H1 (cell line): Measurements from ENCODE around the gene CMTM5. TPM values are rescaled to one million over a fixed set of nuclear protein-coding genes. Genes with fewer than 3 reads are reported as not detected.
"Not testable (repeated sequence)": the region's sequence is repeated elsewhere in the genome, so short reads cannot be mapped to it uniquely, and the experiment has no call there.

Experiments
- CTCF ChIA-PET: fragments of 300-600 bp; sonication (Branson Sonifier 250); formaldehyde crosslinking; loops from one replicate; lab custom pipeline; 2021; ENCODE audit not compliant: partially characterized antibody; lab: Charles Lee
- POLR2A ChIA-PET: fragments of 300-600 bp; sonication (Branson Sonifier 250); formaldehyde crosslinking; loops from one replicate; lab custom pipeline; 2021; ENCODE audit warnings: inconsistent platforms; ENCODE audit not compliant: partially characterized antibody; lab: Charles Lee
- DNase-seq, 2 experiments: peaks; one replicate each; pipeline versions ENCODE4 v3.0.0 to v3.0.0-alpha.2; 2010 to 2022; ENCODE audit warnings: low spot score in 2 of 2, low read depth in 1 of 2, mixed read lengths in 1 of 2
- FAIRE-seq: peaks from 2 replicates; lab custom pipeline; 2011; peaks lifted over from hg19 to GRCh38; lab: Jason Lieb, UNC
- H2AFZ ChIP-seq: 2 replicates; pipeline ENCODE4 v1.8.1; 2012; ENCODE audit warnings: low read length, inconsistent platforms
- H2AK5ac ChIP-seq: 2 replicates; pipeline ENCODE4 v1.6.1; 2013; ENCODE audit warnings: low read depth, low read length
- H2BK120ac ChIP-seq: replicated peaks from 2 replicates; pipeline ENCODE3; 2013; ENCODE audit warnings: low read depth, low read length, inconsistent platforms
- H2BK12ac ChIP-seq: 2 replicates; pipeline ENCODE4 v1.6.1; 2013; ENCODE audit warnings: low read depth, low read length
- H2BK15ac ChIP-seq: 2 replicates; pipeline ENCODE4 v1.6.1; 2013; ENCODE audit warnings: low read length
- H2BK20ac ChIP-seq: 2 replicates; pipeline ENCODE4 v1.6.1; 2013; ENCODE audit warnings: low read length
- H2BK5ac ChIP-seq: 2 replicates; pipeline ENCODE4 v1.6.1; 2013; ENCODE audit warnings: low read depth, low read length
- H3K14ac ChIP-seq: 2 replicates; pipeline ENCODE4 v1.6.1; 2013; ENCODE audit warnings: inconsistent platforms; ENCODE audit not compliant: insufficient read length
- H3K18ac ChIP-seq: 2 replicates; pipeline ENCODE4 v1.6.1; 2013; ENCODE audit warnings: low read length; ENCODE audit errors: extremely low read depth
- H3K23ac ChIP-seq: 2 replicates; pipeline ENCODE4 v1.6.1; 2013; ENCODE audit warnings: inconsistent platforms; ENCODE audit not compliant: insufficient read length
- H3K23me2 ChIP-seq: 2 replicates; pipeline ENCODE4 v1.6.1; 2013; ENCODE audit warnings: low read depth, low read length
- H3K27ac ChIP-seq: 2 replicates; pipeline ENCODE4 v1.6.1; 2011; ENCODE audit warnings: low read depth, low read length, inconsistent platforms
- H3K27me3 ChIP-seq, 4 experiments: replicated peaks in 1 of 4; 1 replicate in 1 of 4; 2 replicates in 3 of 4; pipeline versions ENCODE4 v1.6.1 to v1.8.1; 2011 to 2013; ENCODE audit warnings: low read length in 3 of 4, mild to moderate bottlenecking in 3 of 4, inconsistent platforms in 2 of 4, mixed read lengths in 2 of 4, moderate library complexity in 1 of 4; ENCODE audit not compliant: control insufficient read depth in 3 of 4, insufficient read depth in 3 of 4; ENCODE audit errors: extremely low read depth in 1 of 4
- H3K36me3 ChIP-seq, 4 experiments: 2 replicates each; pipeline versions ENCODE4 v1.6.1 to v1.8.1; 2011 to 2013; ENCODE audit warnings: mild to moderate bottlenecking in 4 of 4, low read length in 3 of 4, moderate library complexity in 2 of 4, control low read depth in 1 of 4, inconsistent platforms in 1 of 4; ENCODE audit not compliant: insufficient read depth in 4 of 4, control insufficient read depth in 2 of 4
- H3K4ac ChIP-seq: replicated peaks from 2 replicates; pipeline ENCODE3; 2013; ENCODE audit warnings: low read length, low read depth, mixed read lengths, inconsistent platforms; ENCODE audit not compliant: insufficient read length
- H3K4me1 ChIP-seq, 4 experiments: replicated peaks in 1 of 4; 1 replicate in 1 of 4; 2 replicates in 3 of 4; pipeline versions ENCODE4 v1.6.1 to v1.8.1; 2011 to 2013; ENCODE audit warnings: low read length in 3 of 4, inconsistent platforms in 2 of 4, mixed read lengths in 1 of 4; ENCODE audit not compliant: insufficient read depth in 4 of 4, control insufficient read depth in 3 of 4
- H3K4me2 ChIP-seq, 2 experiments: 2 replicates each; pipeline versions ENCODE4 v1.6.1 to v1.8.1; 2011 to 2013; ENCODE audit warnings: low read depth in 2 of 2, low read length in 2 of 2, control low read depth in 1 of 2, inconsistent platforms in 1 of 2, mild to moderate bottlenecking in 1 of 2; ENCODE audit not compliant: insufficient read depth in 1 of 2
- H3K4me3 ChIP-seq, 4 experiments: fragments of 200-600, 300-600 bp in 1 of 4; sonication (generic), shearing (Covaris generic), sonication (Bioruptor Twin) in 1 of 4; 2 replicates each; pipeline versions ENCODE4 v1.5.1 to v1.8.1; 2011 to 2016; ENCODE audit warnings: low read length in 4 of 4, low read depth in 3 of 4, control low read depth in 2 of 4, inconsistent platforms in 2 of 4, mild to moderate bottlenecking in 2 of 4, mixed read lengths in 1 of 4, moderate library complexity in 1 of 4; ENCODE audit not compliant: insufficient read depth in 2 of 4; ENCODE audit errors: extremely low read depth in 1 of 4
- H3K56ac ChIP-seq: replicated peaks from 2 replicates; pipeline ENCODE3; 2013; ENCODE audit warnings: low read depth, mild to moderate bottlenecking, mixed read lengths, low read length, inconsistent platforms; ENCODE audit not compliant: insufficient read length
- H3K79me1 ChIP-seq: 2 replicates; pipeline ENCODE4 v1.6.1; 2013; ENCODE audit warnings: low read depth, low read length, control low read depth
- H3K79me2 ChIP-seq, 2 experiments: 2 replicates each; pipeline versions ENCODE4 v1.6.1 to v1.8.1; 2012 to 2013; ENCODE audit warnings: low read length in 2 of 2, mild to moderate bottlenecking in 2 of 2, inconsistent platforms in 1 of 2; ENCODE audit not compliant: insufficient read depth in 2 of 2, control insufficient read depth in 1 of 2
- H3K9ac ChIP-seq, 4 experiments: replicated peaks in 1 of 4; 1 replicate in 1 of 4; 2 replicates in 3 of 4; pipeline versions ENCODE4 v1.6.1 to v1.8.1; 2011 to 2013; ENCODE audit warnings: low read depth in 3 of 4, low read length in 3 of 4, control low read depth in 2 of 4, mild to moderate bottlenecking in 2 of 4, moderate library complexity in 2 of 4, inconsistent platforms in 1 of 4; ENCODE audit errors: extremely low read depth in 1 of 4
- H3K9me3 ChIP-seq, 2 experiments: 2 replicates each; pipeline versions ENCODE4 v1.6.1 to v1.8.1; 2012 to 2013; ENCODE audit warnings: mild to moderate bottlenecking in 2 of 2, moderate library complexity in 2 of 2, control low read depth in 1 of 2, inconsistent platforms in 1 of 2, low read depth in 1 of 2, low read length in 1 of 2, mixed read lengths in 1 of 2; ENCODE audit not compliant: insufficient read depth in 2 of 2
- H4K20me1 ChIP-seq, 2 experiments: replicated peaks in 1 of 2; 2 replicates each; pipeline versions ENCODE3 to v1.8.1; 2011 to 2013; ENCODE audit warnings: inconsistent platforms in 2 of 2, low read length in 2 of 2, mild to moderate bottlenecking in 1 of 2; ENCODE audit not compliant: insufficient read depth in 2 of 2, control insufficient read depth in 1 of 2
- H4K5ac ChIP-seq: 2 replicates; pipeline ENCODE4 v1.6.1; 2013; ENCODE audit warnings: low read length, low read depth, mixed read lengths, inconsistent platforms; ENCODE audit not compliant: insufficient read length
- H4K8ac ChIP-seq: 2 replicates; pipeline ENCODE4 v1.8.0; 2013; ENCODE audit warnings: mild to moderate bottlenecking, moderate library complexity, low read length, inconsistent platforms; ENCODE audit not compliant: insufficient read depth; ENCODE audit errors: extremely low read depth
- H4K91ac ChIP-seq: replicated peaks from 2 replicates; pipeline ENCODE3; 2013; ENCODE audit warnings: low read length, mixed read lengths, inconsistent platforms; ENCODE audit not compliant: insufficient read length
- WGBS, 2 experiments: shearing (Covaris generic) in 1 of 2; methylation state at CpG; one replicate each; pipeline versions ENCODE4 v1.1.6 to v1.1.7; 2013 to 2015; ENCODE audit warnings: low lambda C conversion rate in 2 of 2, mixed read lengths in 2 of 2, inconsistent platforms in 1 of 2, low coverage in 1 of 2, missing lambda C conversion rate in 1 of 2; ENCODE audit not compliant: insufficient replicate concordance in 2 of 2, insufficient coverage in 1 of 2, insufficient read length in 1 of 2; ENCODE audit errors: extremely low coverage in 1 of 2, missing lambda C conversion rate in 1 of 2; 5-methylcytosine and 5-hydroxymethylcytosine counted together
- polyA plus RNA-seq, 7 experiments: library from polyadenylated mRNA; depleted of rRNA in 3 of 7; stranded (reverse) in 5 of 7; unstranded in 2 of 7; fragments of >200 nt in 5 of 7; fragments of 200-250 nt in 2 of 7; gene quantifications; 1 replicate in 5 of 7; 2 replicates in 1 of 7; 4 replicates in 1 of 7; pipeline versions ENCODE4 v1.2.1 to v1.2.3, GENCODE V29; 2011 to 2013; ENCODE audit warnings: missing spikeins in 2 of 7, mixed read lengths in 2 of 7
- total RNA-seq: library from RNA; stranded (reverse); fragmentation: NEBNext Ultra II Directional; extraction: Animal tissue kit (Norgen Biotek cat#: 25700); gene quantifications from 2 replicates; pipeline ENCODE4 v1.2.1, GENCODE V29; 2021

Gene CMTM5
- total and polyA plus RNA-seq, 2 of the 8 experiments (the other 6 are each of a cell fraction or from before 2014, with no cell fraction given): 2.1 TPM; not detected in 1

GRCh38 chr14:23386266-23386657, 9.4 kb downstream of the CMTM5 start:
- POLR2A ChIA-PET: interaction anchor here (1.5 kb wide), 1 partner anchor 11 kb away, joined by 3 read pairs; no protein-coding TSS in a partner anchor

More at GRCh38 chr14:23386266-23386657, 9.4 kb downstream of the CMTM5 start:
- not testable (repeated sequence) for H3K79me2 ChIP-seq, H3K9ac ChIP-seq, H3K14ac ChIP-seq, H3K56ac ChIP-seq, H3K4me3 ChIP-seq, H2AFZ ChIP-seq, H3K9me3 ChIP-seq, H4K20me1 ChIP-seq, H2BK15ac ChIP-seq, H2AK5ac ChIP-seq, H3K27me3 ChIP-seq, H3K4me2 ChIP-seq, H4K91ac ChIP-seq, FAIRE-seq, H3K27ac ChIP-seq, DNase-seq, H3K23ac ChIP-seq, H2BK5ac ChIP-seq, H4K8ac ChIP-seq, H4K5ac ChIP-seq, H3K4ac ChIP-seq, H3K18ac ChIP-seq, H3K4me1 ChIP-seq, H3K23me2 ChIP-seq, H3K79me1 ChIP-seq, H2BK12ac ChIP-seq, H2BK120ac ChIP-seq, H2BK20ac ChIP-seq, H3K36me3 ChIP-seq
- 91% methylated on average over 13 of the region's 17 CpGs; no CpG with 5 or more reads in 1 of the 2 experiments for WGBS, 2 experiments
- CTCF ChIA-PET: interaction anchor here (0.9 to 15.0 kb wide), 6 partner anchors 12 to 122 kb away, joined by 3 to 333 read pairs (median 4); partner anchors contain the start of genes EFS and SLC22A17
